Endometrial microvascular endothelial cells (primary cell): Measurements from ENCODE around the gene CNOT11. TPM values are rescaled to one million over a fixed set of nuclear protein-coding genes. Genes with fewer than 3 reads are reported as not detected.
"Not testable (repeated sequence)": the region's sequence is repeated elsewhere in the genome, so short reads cannot be mapped to it uniquely, and the experiment has no call there.

Source experiments
- in situ Hi-C: cut with HindIII; loops from 2 replicates; pipeline ENCODE4 v1.10.0; 2017; ENCODE audit warnings: low sequenced_read_pairs, low pct_unique_long_range_greater_than_20kb; ENCODE audit errors: inconsistent ontology term
- total RNA-seq: library from RNA; depleted of rRNA; stranded (reverse); fragments of >200 nt; gene quantifications from one replicate; pipeline ENCODE4 v1.2.3, GENCODE V29; 2015; ENCODE audit errors: inconsistent ontology term

CNOT11 gene
- total RNA-seq, 1 donor from 2014 or later: 50.9 TPM

GRCh38 chr2:101241158-101241557 lies 11.5 kb upstream of the CNOT11 start:
- in situ Hi-C loops: no loop called here

GRCh38 chr2:101244373-101244772 lies 8.3 kb upstream of the CNOT11 start:
- in situ Hi-C loops: not testable (repeated sequence)

GRCh38 chr2:101244899-101245298 lies 7.8 kb upstream of the CNOT11 start:
- in situ Hi-C loops: not testable (repeated sequence)

GRCh38 chr2:101245468-101245867 lies 7.2 kb upstream of the CNOT11 start:
- in situ Hi-C loops: not testable (repeated sequence)

- in situ Hi-C loops: not testable (repeated sequence)
Observed at GRCh38 chr2:101248756-101249155, 3.9 kb upstream of the CNOT11 start.

GRCh38 chr2:101249826-101250225 lies 2.9 kb upstream of the CNOT11 start:
- in situ Hi-C loops: no loop called here

- in situ Hi-C loops: not testable (repeated sequence)
Observed at GRCh38 chr2:101251246-101251781, 1.4 kb upstream of the CNOT11 start.

- in situ Hi-C loops: no loop called here
Observed at GRCh38 chr2:101251844-101252407, 760 bp upstream of the CNOT11 start.

GRCh38 chr2:101253013-101253702 lies 472 bp downstream of the CNOT11 start:
- in situ Hi-C loops: no loop called here

GRCh38 chr2:101253703-101254450 lies 1.2 kb downstream of the CNOT11 start:
- in situ Hi-C loops: no loop called here

- in situ Hi-C loops: no loop called here
Observed at GRCh38 chr2:101255501-101255900, 2.8 kb downstream of the CNOT11 start.

- in situ Hi-C loops: no loop called here
Observed at GRCh38 chr2:101256316-101256715, 3.6 kb downstream of the CNOT11 start.

GRCh38 chr2:101258804-101259203 lies 6.1 kb downstream of the CNOT11 start:
- in situ Hi-C loops: no loop called here

GRCh38 chr2:101262142-101262541 lies 9.5 kb downstream of the CNOT11 start:
- in situ Hi-C loops: no loop called here

GRCh38 chr2:101263377-101263800 lies 10.7 kb downstream of the CNOT11 start:
- in situ Hi-C loops: no loop called here

- in situ Hi-C loops: no loop called here
Observed at GRCh38 chr2:101264360-101264939, 11.8 kb downstream of the CNOT11 start.

- in situ Hi-C loops: no loop called here
Observed at GRCh38 chr2:101265893-101266499, 13.3 kb downstream of the CNOT11 start.

- in situ Hi-C loops: no loop called here
Observed at GRCh38 chr2:101267671-101268656, 15.3 kb downstream of the CNOT11 start.
